DMS114 treated with DMSO at 0.1 percent for 48 hours (cell line): Measurements from ENCODE around the gene ZC3HAV1.
"Not testable (repeated sequence)": the region's sequence is repeated elsewhere in the genome, so short reads cannot be mapped to it uniquely, and the experiment has no call there.

Experiments used
- DNase-seq: peaks from one replicate; lab custom pipeline; 2025; ENCODE audit not compliant: unreplicated experiment; lab: John Stamatoyannopoulos, UW

The ZC3HAV1 gene

DNA sequence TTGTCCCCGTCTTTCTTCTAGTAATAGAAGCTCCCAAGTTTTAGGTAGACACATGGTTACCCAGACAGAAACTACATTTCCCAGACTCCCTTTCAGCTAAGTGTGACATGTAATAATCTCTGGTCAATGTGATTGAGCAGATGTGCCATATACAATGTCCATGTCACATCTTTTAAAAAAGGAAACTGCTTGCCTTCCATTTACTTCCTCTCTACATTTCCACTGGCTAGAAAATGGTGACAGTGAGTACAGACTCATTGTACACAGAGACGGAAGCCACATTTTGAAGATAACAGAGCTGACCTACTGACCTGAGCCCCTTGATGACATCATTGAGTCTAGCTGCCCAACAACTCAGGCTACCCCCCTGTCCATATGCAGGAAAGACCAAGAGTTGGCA is 21.3 kb downstream of the ZC3HAV1 start:
- no peak for DNase-seq

DNA sequence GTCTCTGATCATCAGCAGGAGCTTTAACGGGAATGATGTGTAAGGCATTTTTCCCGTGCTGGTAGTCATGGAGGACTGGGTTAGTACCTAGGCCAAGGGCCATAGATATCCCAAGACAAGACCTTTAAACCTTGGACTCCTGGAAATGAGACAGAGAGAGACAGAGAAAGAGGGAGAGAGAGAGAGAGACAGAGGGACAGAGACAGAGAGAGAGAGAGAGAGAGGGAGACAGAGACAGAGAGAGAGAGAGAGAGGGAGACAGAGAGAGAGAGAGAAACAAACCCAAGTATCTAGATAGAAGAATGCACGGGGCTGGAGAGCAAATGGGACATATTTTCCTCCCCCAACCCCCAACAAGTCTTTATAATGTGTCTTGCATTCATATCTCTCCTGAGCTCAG is 22.3 kb downstream of the ZC3HAV1 start:
- no peak for DNase-seq

DNA sequence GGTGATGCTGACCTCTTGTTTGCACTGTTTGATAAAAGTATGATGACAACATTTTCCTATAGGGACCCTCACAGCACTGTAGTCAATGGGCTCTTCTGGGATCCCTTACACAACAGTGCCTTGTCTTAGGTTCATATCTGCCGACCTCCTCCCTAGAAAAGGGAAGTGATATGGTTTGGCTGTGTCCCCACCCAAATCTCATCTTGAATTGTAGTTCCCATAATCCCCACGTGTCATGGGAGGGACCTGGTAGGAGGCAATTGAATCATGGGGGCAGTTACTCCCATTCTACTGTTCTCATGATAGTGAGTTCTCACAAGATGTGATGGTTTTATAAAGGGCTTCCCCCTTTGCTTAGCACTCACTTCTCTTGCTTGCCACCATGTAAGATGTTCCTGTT is 23.1 kb downstream of the ZC3HAV1 start:
- DNase-seq, result no peak

DNA sequence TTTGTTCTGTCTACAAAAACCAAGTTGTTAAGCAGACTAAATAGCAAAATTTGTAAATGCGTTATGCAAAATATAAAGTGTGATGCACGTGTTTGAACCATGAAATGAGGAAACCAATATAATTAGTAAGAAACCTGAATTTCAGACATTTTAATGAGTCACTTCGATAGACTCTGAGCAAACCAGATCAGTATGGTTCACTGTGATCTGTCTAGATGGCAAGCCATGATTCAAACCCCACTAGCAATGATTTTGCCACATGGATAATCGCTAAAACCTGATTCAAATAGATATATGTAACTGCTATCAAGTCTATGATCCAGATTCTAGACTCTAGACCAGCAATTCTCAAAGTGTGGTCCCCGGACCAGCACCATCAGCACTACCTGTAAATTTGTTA is 24.8 kb downstream of the ZC3HAV1 start:
- DNase-seq, result no peak

DNA sequence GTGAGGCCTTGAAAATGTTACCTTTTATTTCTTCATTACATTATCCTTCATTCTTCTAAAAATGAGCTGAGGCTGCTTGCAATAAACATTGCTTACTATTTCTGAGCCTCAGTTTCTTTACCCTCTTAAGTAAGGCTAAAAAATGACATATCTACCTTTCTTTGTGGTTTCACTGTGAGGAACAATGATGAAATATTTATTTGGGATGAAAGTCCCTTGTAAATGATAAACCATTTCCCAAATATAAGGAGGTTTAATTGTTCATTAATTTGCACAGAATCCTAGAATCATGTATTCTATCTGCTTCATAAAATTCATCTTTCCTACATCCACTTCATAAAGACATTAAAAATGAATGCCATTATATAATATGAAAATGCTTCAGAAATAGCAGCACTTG is 27.9 kb downstream of the ZC3HAV1 start:
- DNase-seq, result no peak

DNA sequence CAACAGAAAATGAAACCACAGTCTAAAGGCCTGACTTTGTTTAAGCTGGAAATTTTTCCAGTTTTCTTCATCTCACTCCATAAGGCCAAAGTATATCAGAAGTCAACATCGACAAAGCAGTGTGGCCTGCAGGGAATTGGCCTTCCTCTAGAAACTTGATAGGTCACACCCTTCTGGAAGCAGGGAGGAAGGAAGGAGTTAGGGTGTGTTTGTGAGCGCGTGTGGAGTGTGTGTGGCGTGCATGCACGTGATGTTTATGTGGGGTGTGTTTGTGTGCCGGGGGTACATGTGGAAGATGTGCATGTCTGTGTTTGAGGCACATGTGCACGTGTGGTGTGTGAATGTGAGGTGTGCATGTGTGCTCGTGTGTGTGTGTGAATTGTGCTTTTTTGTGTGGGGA is 28.6 kb downstream of the ZC3HAV1 start:
- no peak for DNase-seq

DNA sequence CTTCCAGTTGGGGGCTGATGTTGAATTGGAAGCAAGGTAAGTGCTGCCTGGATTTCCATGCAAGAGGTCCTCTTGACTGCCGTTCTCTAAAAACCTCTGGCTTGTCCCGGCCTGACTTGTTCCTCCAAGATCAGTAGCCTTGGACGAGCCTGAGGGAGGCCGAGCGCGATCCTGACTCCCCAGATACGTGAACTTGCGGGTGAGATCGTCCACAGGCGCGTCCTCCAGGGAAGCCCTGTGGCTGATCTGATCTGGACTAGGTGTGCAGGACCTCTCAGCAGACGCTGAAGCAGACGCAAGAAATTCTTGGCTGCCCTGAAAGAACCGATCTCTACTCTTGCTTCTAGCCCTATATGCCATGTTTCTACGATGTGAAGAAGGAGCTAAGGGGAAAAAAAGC is 29.7 kb downstream of the ZC3HAV1 start:
- DNase-seq, result no peak

DNA sequence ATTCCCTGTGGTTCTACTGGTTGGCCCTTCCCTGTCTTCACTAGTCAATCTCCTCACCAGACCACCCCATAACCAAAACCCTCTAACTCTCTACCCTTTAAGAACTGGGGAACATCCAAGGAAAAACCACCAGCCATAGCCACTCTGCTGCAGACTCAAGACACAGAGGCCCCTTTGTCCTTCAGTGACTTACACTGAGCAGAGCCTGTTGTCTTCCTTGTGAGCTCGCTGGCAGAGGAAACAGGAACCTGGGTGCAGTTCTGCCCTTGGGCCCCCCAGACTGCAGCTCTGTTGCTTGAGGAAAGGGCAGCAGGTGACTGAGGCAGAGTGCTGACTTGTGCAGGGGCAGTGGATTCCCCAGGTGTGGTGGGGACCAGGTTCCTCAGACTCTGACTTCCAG is 30.6 kb downstream of the ZC3HAV1 start:
- no peak for DNase-seq

DNA sequence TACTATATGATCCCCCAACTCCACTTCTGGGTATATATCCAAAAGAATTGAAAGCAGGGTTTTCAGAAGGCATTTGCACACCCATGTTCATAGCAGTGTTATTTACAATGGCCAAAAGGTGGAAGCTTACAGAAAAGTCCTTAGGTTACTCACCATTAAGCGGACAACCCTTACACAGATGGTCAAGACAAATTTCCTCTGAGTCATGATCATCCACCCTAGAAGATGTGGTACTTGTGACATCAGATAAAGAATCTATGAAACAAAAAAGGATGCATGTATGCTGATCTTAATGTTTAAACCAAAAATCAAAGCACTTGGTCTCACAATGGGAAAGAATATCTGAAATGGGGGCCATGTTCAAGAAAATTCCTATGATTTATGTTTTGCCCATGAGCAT is 31.1 kb downstream of the ZC3HAV1 start:
- no peak for DNase-seq

DNA sequence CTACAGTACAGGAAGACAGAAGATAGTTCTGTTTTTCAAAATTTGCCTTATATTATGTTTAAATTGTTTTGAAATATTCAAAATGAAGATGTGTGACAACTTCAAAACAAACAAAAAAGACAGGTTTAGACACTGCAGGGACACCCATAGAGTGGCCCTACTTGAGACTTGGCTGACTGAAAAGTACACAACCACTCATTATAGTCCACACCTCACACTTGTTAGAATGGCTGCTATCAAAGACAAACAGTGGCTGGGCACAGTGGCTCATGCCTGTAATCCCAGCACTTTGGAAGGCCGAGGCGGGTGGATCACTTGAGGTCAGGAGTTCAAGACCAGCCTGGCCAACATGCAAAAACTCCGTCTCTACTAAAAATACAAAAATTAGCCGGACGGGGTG is 31.8 kb downstream of the ZC3HAV1 start:
- not testable (repeated sequence) for DNase-seq

DNA sequence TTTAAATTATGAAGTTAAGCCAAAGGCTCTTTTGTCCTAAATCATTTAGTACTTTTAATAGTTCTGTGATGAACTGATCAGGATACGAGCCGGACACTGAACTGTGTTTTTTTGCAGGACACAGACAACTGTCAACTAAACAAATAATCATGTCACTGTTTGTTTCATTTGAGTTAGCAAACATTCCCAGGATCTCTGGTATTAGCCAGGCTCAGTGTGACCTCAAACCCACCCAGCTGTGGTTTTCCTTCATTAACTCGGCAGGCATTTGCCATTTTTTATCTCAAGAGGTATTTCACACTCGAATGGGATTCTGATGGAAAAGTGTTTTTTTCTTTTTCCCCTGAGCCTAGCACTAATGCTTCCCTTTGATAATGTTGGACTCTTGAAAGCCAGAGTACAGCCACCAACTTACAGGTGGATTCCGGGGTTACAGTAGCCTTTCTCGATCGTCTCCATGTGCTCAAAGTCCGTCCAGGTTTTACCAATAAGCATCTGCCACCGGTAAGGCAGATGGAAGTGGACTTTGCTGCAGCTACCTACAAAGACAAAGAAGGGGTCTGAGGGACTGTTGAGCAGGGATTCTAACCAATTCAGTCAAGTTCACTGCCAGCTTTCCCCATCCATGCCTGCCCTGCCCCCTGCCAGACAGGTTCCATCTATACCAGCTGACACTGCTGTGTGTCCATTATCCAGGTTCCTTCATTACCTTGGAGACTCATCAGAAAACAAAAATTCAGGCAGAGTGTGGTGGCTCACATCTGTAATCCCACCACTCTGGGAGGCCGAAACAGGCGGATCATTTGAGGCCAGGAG is 33.4 kb downstream of the ZC3HAV1 start:
- DNase-seq, result no peak

DNA sequence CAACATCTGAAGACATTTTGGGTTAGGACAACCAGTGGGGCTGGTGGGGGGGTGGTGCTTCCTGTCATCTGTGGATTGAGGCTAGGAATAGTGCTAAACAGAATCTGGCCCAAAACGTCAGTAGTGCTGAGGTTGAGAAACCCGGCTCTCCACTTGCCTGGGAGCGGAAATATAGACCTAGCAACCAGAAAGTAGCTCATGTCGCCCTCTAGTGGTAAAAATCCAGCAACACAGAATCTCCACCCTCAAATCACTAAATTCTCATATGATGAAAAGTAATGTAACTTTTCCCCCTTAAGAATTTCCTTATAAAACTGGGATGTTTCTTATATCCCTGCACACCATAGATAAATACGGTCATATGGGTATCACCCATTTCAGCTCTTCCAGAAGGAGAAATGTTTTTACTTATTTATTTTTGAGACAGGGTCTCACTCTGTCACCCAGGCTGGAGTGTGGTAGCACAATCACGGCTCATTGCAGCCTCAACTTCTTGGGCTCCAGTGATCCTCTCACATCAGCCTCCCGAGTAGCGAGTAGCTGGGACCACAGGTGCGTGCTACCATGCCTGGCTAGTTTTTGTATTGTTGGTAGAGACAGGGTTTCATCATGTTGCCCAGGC is 34.4 kb downstream of the ZC3HAV1 start:
- DNase-seq, result peak; percentile 72

DNA sequence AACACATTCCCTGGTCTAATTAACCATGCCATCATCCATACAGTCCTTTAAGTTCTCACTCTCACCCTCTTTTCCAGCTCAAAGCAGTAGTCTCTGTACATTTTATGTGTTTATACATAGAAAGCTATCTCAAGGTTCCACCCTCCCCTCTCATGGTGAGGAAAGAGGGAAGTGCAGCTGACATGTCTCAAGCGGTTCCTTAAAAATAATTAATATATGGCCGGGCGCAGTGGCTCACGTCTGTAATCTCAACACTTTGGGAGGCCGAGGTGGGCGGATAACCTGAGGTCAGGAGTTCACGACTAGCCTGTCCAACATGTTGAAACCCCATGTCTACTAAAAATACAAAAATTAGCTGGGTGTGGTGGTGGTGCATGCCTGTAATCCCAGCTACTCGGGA is 36.7 kb downstream of the ZC3HAV1 start:
- no peak for DNase-seq

DNA sequence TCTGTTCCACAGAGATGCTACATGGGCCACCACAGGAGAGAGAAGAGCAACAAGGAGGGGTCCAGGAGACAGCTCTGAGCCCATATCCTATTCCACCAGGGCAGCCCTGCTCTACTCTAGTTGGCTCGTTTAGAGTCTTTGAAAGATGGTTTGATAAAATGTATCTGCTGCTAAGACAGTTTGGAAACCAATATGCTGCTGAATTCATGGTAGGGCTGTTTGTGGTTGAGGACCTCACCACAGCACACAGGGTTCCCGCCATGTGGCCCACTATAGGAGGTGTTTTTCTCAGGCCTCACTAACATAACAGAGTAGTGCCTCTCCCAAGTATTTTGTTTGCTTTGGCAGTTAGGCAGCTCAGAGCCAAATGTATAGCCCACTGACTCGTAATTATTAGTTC is 37.8 kb downstream of the ZC3HAV1 start:
- DNase-seq, result no peak

DNA sequence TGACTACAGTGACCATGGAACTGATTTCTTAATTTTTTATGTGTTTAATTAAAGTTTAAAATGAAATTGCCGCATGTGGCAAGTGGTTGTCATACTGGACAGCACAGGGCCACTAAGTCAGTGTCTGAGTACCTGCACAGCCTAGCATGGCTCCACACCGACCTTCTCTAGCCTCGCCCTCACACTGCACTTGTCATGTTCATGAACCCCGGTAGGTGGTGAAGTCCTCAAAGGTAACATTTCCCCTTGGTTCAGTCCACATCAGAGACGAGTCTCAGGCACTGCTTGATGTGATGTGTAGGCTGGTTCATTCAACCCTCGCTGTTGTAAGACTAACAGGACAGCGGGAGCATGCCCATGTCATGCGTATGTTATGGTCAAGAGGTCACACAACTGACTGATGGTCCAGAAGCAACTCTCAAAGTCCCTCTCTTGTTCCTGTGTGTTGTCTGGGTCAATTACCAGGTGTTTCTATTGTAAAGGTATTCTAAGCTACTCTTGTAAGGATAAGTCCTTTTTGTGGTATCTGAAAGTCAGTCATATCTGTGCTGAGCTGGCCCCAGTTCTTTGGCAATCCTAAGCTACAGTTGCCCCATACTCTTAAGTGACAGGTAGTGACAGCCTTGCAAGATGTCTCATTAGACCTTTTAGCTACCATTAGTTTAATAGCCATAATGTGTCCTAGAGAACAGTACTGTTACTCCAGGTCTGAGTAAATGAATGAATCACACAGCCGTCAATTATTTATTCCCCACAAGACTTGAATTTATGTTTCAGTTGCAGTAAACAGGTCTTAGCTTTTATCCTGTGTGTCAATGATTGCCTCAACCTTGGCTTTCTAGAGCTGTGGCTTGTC is 40.7 kb downstream of the ZC3HAV1 start:
- no peak for DNase-seq

DNA sequence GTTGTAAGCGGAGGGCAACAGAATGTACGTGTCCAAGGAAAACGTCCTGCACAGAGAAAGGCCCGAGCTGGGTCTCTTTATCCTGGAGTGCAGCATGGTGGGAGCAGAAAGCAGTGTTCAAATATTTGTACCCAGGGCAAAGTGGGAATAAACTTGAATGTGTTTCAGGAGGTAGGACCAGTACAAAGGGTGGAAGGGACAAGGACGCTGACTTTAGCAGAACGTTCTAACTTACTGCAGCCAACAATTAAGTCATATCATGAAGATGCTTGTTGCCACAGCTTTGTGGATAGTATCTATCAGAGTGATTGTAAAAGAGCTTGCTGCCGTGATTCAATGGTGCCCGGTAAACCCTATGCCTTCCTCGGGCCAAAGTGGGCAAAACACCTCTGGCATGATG is 43.2 kb downstream of the ZC3HAV1 start:
- DNase-seq, result no peak

DNA sequence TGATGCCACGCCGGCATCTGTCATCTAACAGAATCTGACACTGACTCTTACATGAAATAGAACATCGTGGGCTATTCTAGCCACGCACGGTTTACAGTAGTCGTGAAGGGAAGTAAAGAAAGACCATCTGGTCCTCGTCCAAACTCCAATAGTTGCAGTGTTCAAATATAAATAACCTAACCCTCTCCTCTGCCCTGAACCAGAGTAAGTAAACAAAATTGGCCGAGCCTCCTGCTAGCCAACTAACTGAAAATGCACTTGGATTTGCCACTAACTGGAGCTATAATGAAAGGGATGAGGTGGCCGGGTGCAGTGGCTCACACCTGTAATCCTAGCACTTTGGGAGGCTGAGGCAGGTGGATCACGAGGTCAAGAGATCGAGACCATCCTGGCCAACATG is 44.2 kb downstream of the ZC3HAV1 start:
- no peak for DNase-seq

DNA sequence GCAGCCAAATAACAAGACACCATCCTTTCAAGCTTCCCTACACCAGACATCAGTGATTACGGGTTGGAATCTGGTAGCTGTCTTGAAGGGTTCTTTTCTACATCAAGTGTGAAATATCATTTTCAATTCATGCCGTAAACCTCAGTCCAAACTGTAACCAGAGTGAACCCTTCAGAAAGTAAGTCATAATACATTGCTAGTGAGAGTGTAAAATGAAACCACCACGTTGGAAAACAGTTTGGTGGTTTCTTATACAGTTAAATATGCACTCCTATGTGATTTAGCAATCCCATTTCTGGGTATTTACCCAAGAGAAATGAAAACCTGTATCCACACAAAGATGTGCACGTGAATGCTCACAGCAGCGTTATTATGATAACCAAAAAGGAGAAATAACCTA is 48.1 kb downstream of the ZC3HAV1 start:
- no peak for DNase-seq

DNA sequence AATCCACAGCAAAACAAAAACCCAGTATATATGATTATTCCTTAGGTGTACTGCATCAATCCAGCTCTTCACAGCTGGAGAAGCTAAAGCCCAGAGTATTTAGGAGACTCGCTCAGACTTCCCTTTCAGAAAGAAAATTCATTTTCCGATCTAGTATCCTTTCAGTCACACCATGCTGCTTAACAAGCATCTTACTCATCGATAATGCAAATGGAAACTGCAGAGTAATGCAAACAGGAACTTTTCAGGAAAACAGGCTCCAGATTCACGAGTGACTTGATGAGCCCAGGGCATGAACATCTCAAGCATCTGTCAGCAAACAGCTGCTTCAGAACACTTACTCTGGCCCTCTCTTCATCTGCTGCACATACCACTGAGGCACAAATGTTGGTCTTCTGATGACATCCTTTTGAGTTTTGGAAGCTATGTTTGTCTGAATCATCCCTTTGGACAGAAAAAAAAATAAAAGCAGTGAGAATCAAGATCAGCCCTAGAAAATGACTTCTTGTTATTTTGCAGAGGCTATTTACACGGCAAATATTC is 48.8 kb downstream of the ZC3HAV1 start:
- no peak for DNase-seq

DNA sequence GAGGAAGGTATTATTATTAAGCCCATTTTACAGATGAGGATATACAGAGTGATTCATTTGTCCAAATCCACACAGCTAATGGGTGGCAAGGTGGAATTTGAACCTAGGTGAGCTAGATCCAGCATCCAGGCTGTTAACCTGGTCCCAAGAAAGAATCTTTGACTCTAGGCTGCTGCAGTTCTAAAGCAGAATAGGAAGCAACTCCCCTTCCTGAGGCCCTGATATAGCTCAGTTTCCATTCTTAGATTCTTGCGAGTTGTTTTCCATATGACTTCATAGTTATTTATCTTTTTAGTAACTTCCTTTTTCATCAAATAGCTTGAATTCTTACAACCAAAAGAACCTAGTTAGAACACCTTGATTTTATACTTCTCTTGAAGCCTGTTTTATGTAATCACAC is 49.6 kb downstream of the ZC3HAV1 start:
- no peak for DNase-seq

DNA sequence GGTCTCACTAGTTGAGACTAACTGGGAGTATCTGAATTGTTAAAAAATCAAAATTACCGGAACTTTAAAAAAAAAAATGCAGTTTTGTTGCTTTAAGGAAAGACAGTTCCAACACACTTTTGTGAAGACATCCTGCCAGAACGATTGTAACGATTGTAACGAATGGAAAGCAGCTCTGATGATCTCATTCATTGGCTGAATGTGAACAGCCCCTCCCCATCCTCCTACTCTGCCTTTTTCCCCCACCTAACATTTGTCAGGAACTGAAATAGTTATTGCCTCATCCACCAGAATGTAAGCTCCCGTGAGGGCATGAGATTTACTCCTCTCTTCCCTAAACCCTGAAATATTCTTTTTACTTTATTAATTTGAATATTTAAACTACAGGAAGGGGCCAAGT is 50.6 kb downstream of the ZC3HAV1 start:
- DNase-seq, result no peak

DNA sequence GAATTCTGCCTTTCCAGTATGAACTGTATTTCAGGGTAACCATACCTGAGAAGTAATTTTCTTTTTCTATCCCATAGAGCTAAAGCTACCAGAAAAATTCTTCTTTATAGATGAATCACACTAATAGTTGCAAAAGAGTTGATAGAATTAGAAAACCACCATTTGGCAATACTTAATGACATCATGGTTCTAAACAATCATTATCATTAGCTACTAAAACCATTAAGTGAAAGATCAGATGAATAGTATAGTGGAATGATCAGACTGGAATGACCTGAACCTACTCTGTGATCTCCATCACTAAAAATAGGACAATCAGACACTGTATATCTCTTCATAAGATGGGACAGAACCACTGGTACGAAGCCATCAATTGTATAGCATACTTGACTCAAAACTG is 53.8 kb downstream of the ZC3HAV1 start:
- DNase-seq, result no peak
